HG02763 (cell line): Measurements from ENCODE around the gene TPSG1.
"Not testable (repeated sequence)": the region's sequence is repeated elsewhere in the genome, so short reads cannot be mapped to it uniquely, and the experiment has no call there.

ENCODE experiments used
- ATAC-seq: cut with Tn5 transposase; IDR thresholded peaks from one replicate; pipeline ENCODE4 v1.9.1; 2021; ENCODE audit warnings: mild to moderate bottlenecking, moderate library complexity; ENCODE audit not compliant: unreplicated experiment

Gene TPSG1

DNA sequence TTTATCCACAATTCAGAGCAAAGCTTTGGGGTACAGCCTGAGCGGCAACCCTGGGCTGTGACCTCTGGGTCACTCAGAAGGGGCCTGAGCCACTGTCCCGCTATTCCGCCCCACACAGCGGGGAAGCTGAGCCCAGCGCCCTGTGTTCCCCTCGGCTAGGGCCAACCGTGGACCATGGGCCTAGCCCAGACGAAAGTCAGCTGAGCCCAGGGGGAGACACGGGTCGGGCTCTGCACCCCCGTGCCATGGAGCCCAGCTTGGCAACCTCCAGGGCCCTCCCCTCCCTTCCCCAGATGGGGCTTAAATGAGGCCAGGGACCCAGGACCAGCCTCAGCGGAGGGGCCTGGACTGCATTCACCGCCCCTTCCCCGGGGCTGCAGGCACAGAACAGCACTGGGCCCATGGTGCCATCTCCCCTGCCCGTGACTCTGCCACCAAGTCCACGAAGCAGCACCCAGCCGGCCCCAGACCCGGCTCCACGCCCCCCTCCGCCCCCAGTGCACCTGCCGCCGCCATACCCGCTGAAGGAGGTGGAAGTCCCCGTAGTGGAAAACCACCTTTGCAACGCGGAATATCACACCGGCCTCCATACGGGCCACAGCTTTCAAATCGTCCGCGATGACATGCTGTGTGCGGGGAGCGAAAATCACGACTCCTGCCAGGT, 32.6 kb upstream of the TPSG1 start:
- no peak for ATAC-seq

GRCh38 chr16:1256874-1257322, 31.8 kb upstream of the TPSG1 start:
- no peak for ATAC-seq

GRCh38 chr16:1256296-1256873, 31.3 kb upstream of the TPSG1 start:
- ATAC-seq, result not testable (repeated sequence)

GRCh38 chr16:1255276-1256122, 30.4 kb upstream of the TPSG1 start, which contains the start of gene TPSD1:
TSS of gene TPSD1 (plus strand) at chr16:1256069. CDS start at chr16:1256281, 212 bp downstream.
- not testable (repeated sequence) for ATAC-seq

- ATAC-seq, result not testable (repeated sequence)
These were observed 29.8 kb upstream of the TPSG1 start for GRCh38 chr16:1254821-1255220.

- not testable (repeated sequence) for ATAC-seq
These were observed 28.8 kb upstream of the TPSG1 start for GRCh38 chr16:1253701-1254364.

DNA sequence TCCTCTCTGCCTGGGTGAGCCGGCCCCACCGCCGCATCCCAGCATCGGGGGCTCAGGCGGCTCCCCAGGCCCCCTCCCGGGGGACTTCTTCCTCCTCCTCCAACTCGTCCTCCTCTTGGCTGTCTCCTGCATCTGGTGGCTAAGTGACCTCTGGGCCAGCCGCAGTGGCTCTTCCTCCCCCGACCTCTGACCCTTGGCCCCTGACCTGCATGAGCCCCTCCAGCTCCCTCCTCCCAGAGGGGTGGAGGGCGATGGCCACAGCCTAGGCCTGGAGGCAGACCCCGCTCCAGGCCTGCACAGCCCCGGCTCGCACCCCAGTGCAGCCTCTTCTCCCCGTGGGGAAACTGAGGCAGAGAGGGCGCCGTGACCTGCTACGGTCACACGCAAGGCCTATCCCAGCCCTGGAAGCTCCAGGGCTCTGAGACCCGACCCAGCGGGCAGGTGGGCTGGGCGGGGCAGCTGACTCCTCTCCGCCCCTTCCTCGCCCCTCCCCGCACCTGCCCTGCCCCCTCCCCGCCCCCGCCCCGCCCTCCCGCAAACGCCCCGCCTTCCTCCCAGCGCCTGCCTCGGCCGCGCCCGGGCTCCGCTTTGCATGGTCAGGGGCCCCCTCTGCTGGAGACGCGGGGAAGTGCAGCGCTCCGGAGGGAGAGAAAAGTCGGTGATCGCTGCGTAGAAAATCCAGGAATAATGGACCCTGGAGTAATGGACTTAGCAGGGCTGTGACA, 24.1 kb upstream of the TPSG1 start:
- ATAC-seq, result not testable (repeated sequence)

DNA sequence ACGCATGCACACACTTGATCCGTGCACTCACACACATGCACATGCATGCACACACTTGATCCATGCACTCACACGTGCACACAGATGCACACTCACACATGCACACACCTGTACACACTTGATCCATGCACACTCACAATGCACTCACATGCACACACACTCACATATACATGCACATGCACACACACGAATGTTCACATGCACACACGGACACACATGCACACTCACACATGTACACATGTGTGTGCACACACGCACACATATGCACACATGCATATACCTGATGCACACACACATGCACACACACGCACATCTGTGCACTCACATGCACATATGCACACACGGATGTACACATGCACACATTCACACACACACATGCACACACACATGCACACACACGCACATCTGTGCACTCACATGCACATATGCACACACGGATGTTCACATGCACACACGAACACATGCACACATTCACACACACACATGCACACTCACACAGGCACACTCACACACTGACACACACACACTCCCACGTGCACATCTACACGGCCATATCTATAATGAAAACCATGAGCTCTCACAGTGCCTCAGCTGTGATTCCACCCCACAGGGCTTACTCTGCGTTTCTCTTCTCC, 23.0 kb upstream of the TPSG1 start:
- not testable (repeated sequence) for ATAC-seq

GRCh38 chr16:1245452-1246020, 20.5 kb upstream of the TPSG1 start:
- ATAC-seq, result no peak

GRCh38 chr16:1244881-1245280, 19.8 kb upstream of the TPSG1 start:
- ATAC-seq, result no peak

- ATAC-seq, result not testable (repeated sequence)
These were observed 19.1 kb upstream of the TPSG1 start for GRCh38 chr16:1243907-1244850.

- ATAC-seq, result not testable (repeated sequence)
These were observed 18.3 kb upstream of the TPSG1 start for GRCh38 chr16:1243363-1243762.

DNA sequence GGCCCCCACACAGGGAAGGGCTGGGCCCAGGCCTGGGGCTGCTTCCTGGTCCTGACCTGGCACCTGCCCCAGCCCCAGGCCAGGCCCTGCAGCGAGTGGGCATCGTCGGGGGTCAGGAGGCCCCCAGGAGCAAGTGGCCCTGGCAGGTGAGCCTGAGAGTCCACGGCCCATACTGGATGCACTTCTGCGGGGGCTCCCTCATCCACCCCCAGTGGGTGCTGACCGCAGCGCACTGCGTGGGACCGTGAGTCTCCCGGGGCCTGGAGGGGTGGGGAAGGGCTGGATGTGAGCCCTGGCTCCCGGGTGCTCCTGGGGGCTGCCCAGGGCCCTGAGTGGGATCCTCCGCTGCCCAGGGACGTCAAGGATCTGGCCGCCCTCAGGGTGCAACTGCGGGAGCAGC, 16.0 kb upstream of the TPSG1 start:
- not testable (repeated sequence) for ATAC-seq

DNA sequence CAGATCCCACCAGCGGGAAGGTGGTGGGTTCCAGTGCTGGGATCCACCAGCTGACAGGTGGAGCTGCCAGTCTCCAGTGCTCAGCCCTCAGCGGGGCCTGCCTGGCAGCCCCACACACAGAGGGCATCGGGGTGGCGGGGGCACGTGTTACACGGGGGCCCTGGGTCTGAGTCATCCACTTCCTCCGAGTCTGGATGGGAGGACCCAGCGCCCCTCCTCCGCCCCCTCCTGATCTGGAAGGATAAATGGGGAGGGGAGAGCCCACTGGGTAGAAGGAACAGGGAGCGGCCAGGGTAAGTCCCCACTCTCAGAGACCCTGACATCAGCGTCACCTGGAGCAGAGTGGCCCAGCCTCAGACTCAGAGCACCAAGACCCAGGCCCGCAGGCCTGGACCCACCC, 15.4 kb upstream of the TPSG1 start, which contains the start of gene TPSAB1:
Gene TPSAB1, plus strand, starts transcription at position 270 of the 400 bp plus-strand sequence. CDS start 234 bp downstream, outside the sequence.
- ATAC-seq, result not testable (repeated sequence)

GRCh38 chr16:1239575-1239974, 14.5 kb upstream of the TPSG1 start:
- not testable (repeated sequence) for ATAC-seq

- not testable (repeated sequence) for ATAC-seq
These were observed 13.8 kb upstream of the TPSG1 start for GRCh38 chr16:1238909-1239308.

- ATAC-seq, result no peak
These were observed 12.9 kb upstream of the TPSG1 start for GRCh38 chr16:1237990-1238389.

- ATAC-seq, result not testable (repeated sequence)
These were observed 11.6 kb upstream of the TPSG1 start for GRCh38 chr16:1236659-1237058.
